IMR-90 (cell line): ENCODE measurements around the gene PUDP. TPM values are rescaled to one million over a fixed set of nuclear protein-coding genes. Genes with fewer than 3 reads are reported as not detected.

Source experiments
- ATAC-seq: fragments of 200-7000 bp; cut with Tn5 transposase; 2 replicates; pipeline ENCODE4 v1.9.1; 2020; ENCODE audit warnings: low read depth, mild to moderate bottlenecking, moderate library complexity
- BruUV-seq: library from RNA; stranded (reverse); fragments of 400-500 nt; replicated peaks from 2 replicates; lab custom pipeline; 2021; lab: Mats Ljungman, UMichigan
- CTCF ChIA-PET: fragments of 300-600 bp; formaldehyde crosslinking; extraction: SDS; loops from one replicate; lab custom pipeline; 2021; ENCODE audit warnings: antibody characterized with exemption; lab: Yijun Ruan, JAX
- POLR2A ChIA-PET: fragments of 300-600 bp; sonication (Branson Sonifier 250); formaldehyde crosslinking; loops from one replicate; lab custom pipeline; 2022; ENCODE audit warnings: antibody characterized with exemption; ENCODE audit not compliant: unreplicated experiment; lab: Charles Lee
- DNase-seq: peaks from one replicate; pipeline ENCODE4 v3.0.0; 2013
- H2AFZ ChIP-seq: replicated peaks from 2 replicates; pipeline ENCODE3; 2013; ENCODE audit warnings: low read length, mild to moderate bottlenecking; ENCODE audit not compliant: poor library complexity
- H2AK5ac ChIP-seq: 2 replicates; pipeline ENCODE4 v1.6.1; 2013; ENCODE audit warnings: low read depth, low read length, inconsistent platforms
- H2AK9ac ChIP-seq: replicated peaks from 2 replicates; pipeline ENCODE3; 2013; ENCODE audit warnings: mild to moderate bottlenecking, low read depth, low read length, moderate library complexity; ENCODE audit not compliant: poor library complexity
- H2BK120ac ChIP-seq: 2 replicates; pipeline ENCODE4 v1.6.1; 2013; ENCODE audit warnings: low read depth, low read length, inconsistent platforms
- H2BK15ac ChIP-seq: 3 replicates; pipeline ENCODE4 v1.6.1; 2013; ENCODE audit warnings: low read depth, low read length, inconsistent platforms
- H2BK20ac ChIP-seq: 2 replicates; pipeline ENCODE4 v1.6.1; 2013; ENCODE audit warnings: low read depth, mild to moderate bottlenecking, inconsistent platforms, low read length, moderate library complexity
- H2BK5ac ChIP-seq: 2 replicates; pipeline ENCODE4 v1.6.1; 2013; ENCODE audit warnings: mild to moderate bottlenecking, low read depth, low read length, inconsistent platforms; ENCODE audit not compliant: poor library complexity, severe bottlenecking
- H3K14ac ChIP-seq: replicated peaks from 2 replicates; pipeline ENCODE4 v1.6.1; 2013; ENCODE audit warnings: low read depth, low read length, inconsistent platforms
- H3K18ac ChIP-seq: 2 replicates; pipeline ENCODE4 v1.6.1; 2013; ENCODE audit warnings: low read depth, low read length, control low read depth
- H3K23ac ChIP-seq: 2 replicates; pipeline ENCODE4 v1.6.1; 2013; ENCODE audit warnings: low read depth, low read length, inconsistent platforms
- H3K27ac ChIP-seq: 2 replicates; pipeline ENCODE4 v1.5.1; 2013; ENCODE audit warnings: mild to moderate bottlenecking, control low read depth, low read length; ENCODE audit not compliant: insufficient read depth
- H3K27me3 ChIP-seq: 2 replicates; pipeline ENCODE4 v1.6.1; 2013; ENCODE audit warnings: low read length; ENCODE audit not compliant: control insufficient read depth, insufficient read depth
- H3K36me3 ChIP-seq: 2 replicates; pipeline ENCODE4 v1.6.1; 2013; ENCODE audit warnings: low read length, mixed read lengths; ENCODE audit not compliant: control insufficient read depth, insufficient read depth
- H3K4ac ChIP-seq: 2 replicates; pipeline ENCODE4 v1.6.1; 2013; ENCODE audit warnings: low read depth, low read length, inconsistent platforms
- H3K4me1 ChIP-seq: 2 replicates; pipeline ENCODE4 v1.6.1; 2013; ENCODE audit warnings: low read length, mixed read lengths; ENCODE audit not compliant: control insufficient read depth, insufficient read depth
- H3K4me2 ChIP-seq: 2 replicates; pipeline ENCODE4 v1.6.1; 2013; ENCODE audit warnings: low read depth, mild to moderate bottlenecking, control low read depth, low read length, moderate library complexity
- H3K4me3 ChIP-seq: 2 replicates; pipeline ENCODE4 v1.5.1; 2013; ENCODE audit warnings: low read depth, mild to moderate bottlenecking, control low read depth, low read length, moderate library complexity; ENCODE audit not compliant: insufficient read depth
- H3K56ac ChIP-seq: 2 replicates; pipeline ENCODE4 v1.6.1; 2013; ENCODE audit warnings: low read length, inconsistent platforms; ENCODE audit not compliant: insufficient read depth; ENCODE audit errors: extremely low read depth
- H3K79me1 ChIP-seq, 2 experiments: 2 replicates each; pipeline ENCODE4 v1.6.1; 2013; ENCODE audit warnings: low read length in 2 of 2, inconsistent platforms in 1 of 2, low read depth in 1 of 2
- H3K9ac ChIP-seq: 2 replicates; pipeline ENCODE4 v1.6.1; 2013; ENCODE audit warnings: low read depth, low read length, control low read depth
- H3K9me1 ChIP-seq: 2 replicates; pipeline ENCODE4 v1.6.1; 2013; ENCODE audit warnings: low read length, inconsistent platforms; ENCODE audit not compliant: insufficient read depth
- H3K9me3 ChIP-seq: 2 replicates; pipeline ENCODE4 v1.6.1; 2013; ENCODE audit warnings: low read length; ENCODE audit not compliant: control insufficient read depth, insufficient read depth
- H4K20me1 ChIP-seq: 2 replicates; pipeline ENCODE4 v1.6.1; 2013; ENCODE audit warnings: low read length, inconsistent platforms; ENCODE audit not compliant: insufficient read depth
- H4K5ac ChIP-seq: 2 replicates; pipeline ENCODE4 v1.6.1; 2013; ENCODE audit warnings: mild to moderate bottlenecking, low read depth, low read length, control low read depth
- H4K8ac ChIP-seq, 2 experiments: 2 replicates each; pipeline ENCODE4 v1.6.1; 2013; ENCODE audit warnings: low read depth in 2 of 2, low read length in 2 of 2, control low read depth in 1 of 2, inconsistent platforms in 1 of 2
- H4K91ac ChIP-seq: 2 replicates; pipeline ENCODE4 v1.6.1; 2013; ENCODE audit warnings: low read depth, low read length, inconsistent platforms; ENCODE audit not compliant: insufficient read depth
- BHLHE40 ChIP-seq: fragments of 150-350 bp; IDR thresholded peaks from 2 replicates; pipeline ENCODE4 v1.6.1; 2016; ENCODE audit warnings: mild to moderate bottlenecking, low read depth, low read length
- FOS ChIP-seq: fragments of 150-350 bp; IDR thresholded peaks from 2 replicates; pipeline ENCODE4 v1.6.1; 2016; ENCODE audit warnings: low read depth, low read length
- MAFK ChIP-seq: IDR thresholded peaks from 2 replicates; pipeline ENCODE4 v1.6.1; 2012; ENCODE audit warnings: low read depth, low read length, improper control_type of control experiment
- MXI1 ChIP-seq: IDR thresholded peaks from 2 replicates; pipeline ENCODE4 v1.6.1; 2012; ENCODE audit warnings: low read depth, mild to moderate bottlenecking, low read length, moderate library complexity, borderline replicate concordance
- NFE2L2 ChIP-seq: fragments of 150-350 bp; IDR thresholded peaks from 2 replicates; pipeline ENCODE4 v1.6.1; 2016; ENCODE audit warnings: low read depth, mild to moderate bottlenecking, low read length
- RAD21 ChIP-seq: IDR thresholded peaks from 2 replicates; pipeline ENCODE4 v1.6.1; 2012; ENCODE audit warnings: low read length, improper control_type of control experiment
- WGBS, 2 experiments: methylation state at CpG; one replicate each; pipeline versions ENCODE4 v1.1.5 to v1.1.7; 2013; ENCODE audit warnings: missing lambda C conversion rate in 2 of 2; ENCODE audit not compliant: insufficient read length in 1 of 2; ENCODE audit errors: extremely low coverage in 2 of 2; 5-methylcytosine and 5-hydroxymethylcytosine counted together
- dilution Hi-C: fragments of 300-500 bp; cut with HindIII; formaldehyde crosslinking; loops from one replicate; pipeline ENCODE4 v1.14.3; 2018; ENCODE audit warnings: low sequenced_read_pairs; ENCODE audit not compliant: unreplicated experiment
- in situ Hi-C: fragments of 300-500 bp; cut with MboI; formaldehyde crosslinking; loops from 3 replicates; pipeline ENCODE4 v1.14.3; 2019; ENCODE audit warnings: low sequenced_read_pairs, inconsistent platforms, mixed read lengths
- intact Hi-C: fragments of 100-400 bp; cut with micrococcal nuclease; formaldehyde crosslinking; loops from 2 replicates; pipeline ENCODE4 v1.10.0; 2022
- polyA plus RNA-seq, 3 experiments: library from polyadenylated mRNA; depleted of rRNA; stranded (reverse); fragments of >200 nt; gene quantifications; 2 replicates each; pipeline ENCODE4 v1.2.3, GENCODE V29; 2012; ENCODE audit warnings: low replicate concordance in 1 of 3
- total RNA-seq: library from RNA; depleted of rRNA; stranded (reverse); fragments of >200 nt; gene quantifications from 2 replicates; pipeline ENCODE4 v1.2.3, GENCODE V29; 2012
- TF ChIP-seq, protein P1 (sequence below): conservative IDR thresholded peaks from 2 replicates; pipeline ENCODE4 v1.5.1; 2012; ENCODE audit warnings: mild to moderate bottlenecking, low read depth, low read length, improper control_type of control experiment

The PUDP gene
- total and polyA plus RNA-seq, 2 of the 4 experiments (the other 2 are of a cell fraction), result 22.2 to 28.6 TPM

- dilution Hi-C loops, result no loop called here
- peak overlapping the region; percentile 40 for H2BK120ac ChIP-seq
- H3K9me3 ChIP-seq, result no peaks in the 10 kb centered on the region
- peaks cover 6% of the 10 kb centered on the region for H3K4me1 ChIP-seq
- H3K18ac ChIP-seq, result no peak overlapping the region
- H2BK20ac ChIP-seq, result peak overlapping the region; percentile 46
- H3K4me3 ChIP-seq, result no peak overlapping the region
- CTCF ChIA-PET, result no interaction called here
- no peaks in the 10 kb centered on the region for H3K36me3 ChIP-seq
- ATAC-seq (peak; percentile 88), DNase-seq (peak; percentile 92)
- no peaks in the 10 kb centered on the region for H3K27me3 ChIP-seq
- peak overlapping the region; percentile 13 for H3K27ac ChIP-seq
- intact Hi-C loops, result no loop called here
- peak overlapping the region; percentile 49; the same call in 1 of the 2 replicates for H3K23ac ChIP-seq
- peak overlapping the region; percentile 60; the same call in 1 of the 3 replicates for H2BK15ac ChIP-seq
- peak overlapping the region; percentile 97 for H2AK5ac ChIP-seq
- H3K4me2 ChIP-seq, result no peak overlapping the region
- H3K79me1 ChIP-seq, result peaks cover 25 to 61% of the 10 kb centered on the region in 2 experiments
- peak overlapping the region; percentile 79 for H2AK9ac ChIP-seq
- H4K20me1 ChIP-seq, result peaks cover 17% of the 10 kb centered on the region
- peak; percentile 84 for TF ChIP-seq MXI1
- TF ChIP-seq NFE2L2, result no peak
- TF ChIP-seq MAFK, result no peak
- peak; percentile 33; the same call in 1 of the 2 replicates for TF ChIP-seq BHLHE40
- TF ChIP-seq FOS, result peak; percentile 52
- TF ChIP-seq RAD21, result no peak
- TF ChIP-seq, protein P1, sequence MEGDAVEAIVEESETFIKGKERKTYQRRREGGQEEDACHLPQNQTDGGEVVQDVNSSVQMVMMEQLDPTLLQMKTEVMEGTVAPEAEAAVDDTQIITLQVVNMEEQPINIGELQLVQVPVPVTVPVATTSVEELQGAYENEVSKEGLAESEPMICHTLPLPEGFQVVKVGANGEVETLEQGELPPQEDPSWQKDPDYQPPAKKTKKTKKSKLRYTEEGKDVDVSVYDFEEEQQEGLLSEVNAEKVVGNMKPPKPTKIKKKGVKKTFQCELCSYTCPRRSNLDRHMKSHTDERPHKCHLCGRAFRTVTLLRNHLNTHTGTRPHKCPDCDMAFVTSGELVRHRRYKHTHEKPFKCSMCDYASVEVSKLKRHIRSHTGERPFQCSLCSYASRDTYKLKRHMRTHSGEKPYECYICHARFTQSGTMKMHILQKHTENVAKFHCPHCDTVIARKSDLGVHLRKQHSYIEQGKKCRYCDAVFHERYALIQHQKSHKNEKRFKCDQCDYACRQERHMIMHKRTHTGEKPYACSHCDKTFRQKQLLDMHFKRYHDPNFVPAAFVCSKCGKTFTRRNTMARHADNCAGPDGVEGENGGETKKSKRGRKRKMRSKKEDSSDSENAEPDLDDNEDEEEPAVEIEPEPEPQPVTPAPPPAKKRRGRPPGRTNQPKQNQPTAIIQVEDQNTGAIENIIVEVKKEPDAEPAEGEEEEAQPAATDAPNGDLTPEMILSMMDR, result no peak
- POLR2A ChIA-PET, result no interaction called here
- H3K56ac ChIP-seq, result no peak overlapping the region
- no peak overlapping the region for H3K9ac ChIP-seq
- H2AFZ ChIP-seq, result peak overlapping the region; percentile 60
- no TSS peak for BruUV-seq
- peak overlapping the region; percentile 65 for H3K4ac ChIP-seq
- H3K9me1 ChIP-seq, result peaks cover 13% of the 10 kb centered on the region
- peak overlapping the region; percentile 51 for H3K14ac ChIP-seq
- in situ Hi-C loops, result no loop called here
- H2BK5ac ChIP-seq, result peak overlapping the region; percentile 17
- no peak overlapping the region for H4K5ac ChIP-seq
- peak overlapping the region; percentile 51; the same call in 1 of the 2 replicates for H4K91ac ChIP-seq
- WGBS, 2 experiments, result no CpG with 5 or more reads among the region's 9 CpGs
- H4K8ac ChIP-seq, result peak overlapping the region in 1 of 2 experiments; percentile 58; a peak in 2 of 4 replicates
These were observed 8.5 kb downstream of the PUDP start for GRCh38 chrX:7139202-7140081.
